Panc1 (cell line): Measurements from ENCODE around the gene CACNA1I. TPM values are rescaled to one million over a fixed set of nuclear protein-coding genes. Genes with fewer than 3 reads are reported as not detected.

Experiments used
- ATAC-seq: fragments of 200-7000 bp; cut with Tn5 transposase; 2 replicates; pipeline ENCODE4 v1.9.1; 2020; ENCODE audit warnings: mild to moderate bottlenecking, moderate library complexity
- BruUV-seq: library from RNA; stranded (reverse); fragments of 400-500 nt; replicated peaks from 2 replicates; lab custom pipeline; 2021; lab: Mats Ljungman, UMichigan
- CTCF ChIA-PET: fragments of 300-600 bp; sonication (Branson Sonifier 250); formaldehyde crosslinking; loops from one replicate; lab custom pipeline; 2022; ENCODE audit warnings: antibody characterized with exemption; lab: Charles Lee
- POLR2A ChIA-PET: fragments of 300-600 bp; sonication (Branson Sonifier 250); formaldehyde crosslinking; loops from one replicate; lab custom pipeline; 2022; ENCODE audit warnings: antibody characterized with exemption; lab: Charles Lee
- DNase-seq: peaks from one replicate; pipeline ENCODE4 v3.0.0-alpha.2; 2010; ENCODE audit warnings: low read depth, low spot score
- H3K27ac ChIP-seq: 2 replicates; pipeline ENCODE4 v1.5.1; 2011; ENCODE audit warnings: mild to moderate bottlenecking, low read length, inconsistent platforms
- H3K27me3 ChIP-seq: fragments of 200-500 bp; sonication (Bioruptor generic); 2 replicates; pipeline ENCODE4 v1.6.0; 2014; ENCODE audit warnings: low read length, inconsistent platforms; ENCODE audit not compliant: control insufficient read depth, insufficient read depth
- H3K36me3 ChIP-seq: fragments of 200-500 bp; sonication (Bioruptor generic); 2 replicates; pipeline ENCODE4 v1.5.1; 2014; ENCODE audit warnings: inconsistent platforms, mild to moderate bottlenecking, low read length, moderate library complexity; ENCODE audit not compliant: control insufficient read depth, insufficient read depth
- H3K4me1 ChIP-seq: 2 replicates; pipeline ENCODE4 v1.5.1; 2011; ENCODE audit warnings: inconsistent platforms, mild to moderate bottlenecking, low read length, moderate library complexity; ENCODE audit not compliant: control insufficient read depth, insufficient read depth
- H3K4me3 ChIP-seq, 2 experiments: 2 replicates each; pipeline ENCODE4 v1.5.1; 2011 to 2012; ENCODE audit warnings: low read depth in 2 of 2, low read length in 2 of 2, mild to moderate bottlenecking in 2 of 2, inconsistent platforms in 1 of 2, moderate library complexity in 1 of 2
- H3K9me3 ChIP-seq: fragments of 200-500 bp; sonication (Bioruptor generic); 2 replicates; pipeline ENCODE4 v1.5.1; 2014; ENCODE audit warnings: low read depth, mild to moderate bottlenecking, inconsistent platforms, low read length, moderate library complexity; ENCODE audit not compliant: control insufficient read depth, insufficient read depth
- POLR2AphosphoS5 ChIP-seq: IDR thresholded peaks from 2 replicates; pipeline ENCODE4 v1.6.1; 2012; ENCODE audit warnings: mild to moderate bottlenecking, low read depth, low read length, moderate library complexity
- SIN3A ChIP-seq: IDR thresholded peaks from 2 replicates; pipeline ENCODE4 v1.6.1; 2012; ENCODE audit warnings: low read depth, mild to moderate bottlenecking, low read length, moderate library complexity, borderline replicate concordance; ENCODE audit not compliant: insufficient read depth
- TCF7L2 ChIP-seq: IDR thresholded peaks from 2 replicates; pipeline ENCODE4 v1.6.1; 2011; ENCODE audit warnings: mild to moderate bottlenecking, low read depth, low read length, inconsistent platforms
- in situ Hi-C: cut with HindIII; loops from 2 replicates; pipeline ENCODE4 v1.10.0; 2016; ENCODE audit warnings: low sequenced_read_pairs, low pct_unique_long_range_greater_than_20kb
- intact Hi-C: fragments of 100-400 bp; cut with micrococcal nuclease; formaldehyde crosslinking; loops from one replicate; pipeline ENCODE4 v1.10.0; 2022; ENCODE audit not compliant: unreplicated experiment
- total RNA-seq: library from RNA; stranded (reverse); gene quantifications from one replicate; pipeline ENCODE4 v1.2.1, GENCODE V29; 2021; ENCODE audit not compliant: unreplicated experiment
- TF ChIP-seq, protein P1 (sequence below): fragments of 450-650 bp; IDR thresholded peaks from 2 replicates; pipeline ENCODE4 v1.5.1; 2017; ENCODE audit warnings: mild to moderate bottlenecking
- TF ChIP-seq, protein P2 (sequence below), 2 experiments: IDR thresholded peaks; 2 replicates each; pipeline ENCODE4 v1.6.1; 2011 to 2012; ENCODE audit warnings: low read depth in 2 of 2, control low read depth in 1 of 2, low read length in 1 of 2, mild to moderate bottlenecking in 1 of 2, moderate library complexity in 1 of 2; ENCODE audit not compliant: insufficient read depth in 1 of 2

The CACNA1I gene
- total RNA-seq, 1 experiment from 2014 or later = 0.23 TPM

DNA sequence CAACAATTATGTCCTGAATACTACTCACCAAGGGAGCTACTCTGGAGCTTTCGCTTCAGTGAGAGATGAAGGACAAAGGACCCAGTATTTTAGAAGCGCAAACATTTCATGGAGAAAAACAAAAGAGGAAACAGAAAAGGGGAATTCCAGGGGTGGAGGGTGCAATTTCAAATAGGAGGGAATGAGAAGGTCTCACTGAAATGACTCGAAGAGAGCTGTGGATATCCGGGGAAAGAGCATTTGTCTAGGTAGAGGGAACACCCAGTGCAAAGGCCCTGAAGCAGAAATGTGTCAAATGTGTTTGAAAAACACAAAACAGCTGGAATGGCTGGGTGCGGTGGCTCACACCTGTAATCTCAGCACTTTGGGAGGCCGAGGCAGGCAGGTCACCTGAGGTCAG, 40.4 kb upstream of the CACNA1I start:
- H3K4me3 ChIP-seq = no peak overlapping the region
- intact Hi-C loops (loop anchor here (5.0 kb wide), 1 partner anchor 33 kb away; no protein-coding TSS in a partner anchor), in situ Hi-C loops (no loop called here)
- ATAC-seq (no peak), DNase-seq (no peak)
- TF ChIP-seq TCF7L2 = no peak
- TF ChIP-seq, protein P1, sequence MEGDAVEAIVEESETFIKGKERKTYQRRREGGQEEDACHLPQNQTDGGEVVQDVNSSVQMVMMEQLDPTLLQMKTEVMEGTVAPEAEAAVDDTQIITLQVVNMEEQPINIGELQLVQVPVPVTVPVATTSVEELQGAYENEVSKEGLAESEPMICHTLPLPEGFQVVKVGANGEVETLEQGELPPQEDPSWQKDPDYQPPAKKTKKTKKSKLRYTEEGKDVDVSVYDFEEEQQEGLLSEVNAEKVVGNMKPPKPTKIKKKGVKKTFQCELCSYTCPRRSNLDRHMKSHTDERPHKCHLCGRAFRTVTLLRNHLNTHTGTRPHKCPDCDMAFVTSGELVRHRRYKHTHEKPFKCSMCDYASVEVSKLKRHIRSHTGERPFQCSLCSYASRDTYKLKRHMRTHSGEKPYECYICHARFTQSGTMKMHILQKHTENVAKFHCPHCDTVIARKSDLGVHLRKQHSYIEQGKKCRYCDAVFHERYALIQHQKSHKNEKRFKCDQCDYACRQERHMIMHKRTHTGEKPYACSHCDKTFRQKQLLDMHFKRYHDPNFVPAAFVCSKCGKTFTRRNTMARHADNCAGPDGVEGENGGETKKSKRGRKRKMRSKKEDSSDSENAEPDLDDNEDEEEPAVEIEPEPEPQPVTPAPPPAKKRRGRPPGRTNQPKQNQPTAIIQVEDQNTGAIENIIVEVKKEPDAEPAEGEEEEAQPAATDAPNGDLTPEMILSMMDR = no peak
- TF ChIP-seq SIN3A = no peak
- TF ChIP-seq POLR2AphosphoS5 = no peak
- TF ChIP-seq, protein P2, sequence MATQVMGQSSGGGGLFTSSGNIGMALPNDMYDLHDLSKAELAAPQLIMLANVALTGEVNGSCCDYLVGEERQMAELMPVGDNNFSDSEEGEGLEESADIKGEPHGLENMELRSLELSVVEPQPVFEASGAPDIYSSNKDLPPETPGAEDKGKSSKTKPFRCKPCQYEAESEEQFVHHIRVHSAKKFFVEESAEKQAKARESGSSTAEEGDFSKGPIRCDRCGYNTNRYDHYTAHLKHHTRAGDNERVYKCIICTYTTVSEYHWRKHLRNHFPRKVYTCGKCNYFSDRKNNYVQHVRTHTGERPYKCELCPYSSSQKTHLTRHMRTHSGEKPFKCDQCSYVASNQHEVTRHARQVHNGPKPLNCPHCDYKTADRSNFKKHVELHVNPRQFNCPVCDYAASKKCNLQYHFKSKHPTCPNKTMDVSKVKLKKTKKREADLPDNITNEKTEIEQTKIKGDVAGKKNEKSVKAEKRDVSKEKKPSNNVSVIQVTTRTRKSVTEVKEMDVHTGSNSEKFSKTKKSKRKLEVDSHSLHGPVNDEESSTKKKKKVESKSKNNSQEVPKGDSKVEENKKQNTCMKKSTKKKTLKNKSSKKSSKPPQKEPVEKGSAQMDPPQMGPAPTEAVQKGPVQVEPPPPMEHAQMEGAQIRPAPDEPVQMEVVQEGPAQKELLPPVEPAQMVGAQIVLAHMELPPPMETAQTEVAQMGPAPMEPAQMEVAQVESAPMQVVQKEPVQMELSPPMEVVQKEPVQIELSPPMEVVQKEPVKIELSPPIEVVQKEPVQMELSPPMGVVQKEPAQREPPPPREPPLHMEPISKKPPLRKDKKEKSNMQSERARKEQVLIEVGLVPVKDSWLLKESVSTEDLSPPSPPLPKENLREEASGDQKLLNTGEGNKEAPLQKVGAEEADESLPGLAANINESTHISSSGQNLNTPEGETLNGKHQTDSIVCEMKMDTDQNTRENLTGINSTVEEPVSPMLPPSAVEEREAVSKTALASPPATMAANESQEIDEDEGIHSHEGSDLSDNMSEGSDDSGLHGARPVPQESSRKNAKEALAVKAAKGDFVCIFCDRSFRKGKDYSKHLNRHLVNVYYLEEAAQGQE (IDR thresholded peaks at IDR 0.05; ENCODE audit: insufficient read depth in 1 of 2, low read depth in 2 of 2, low read length in 1 of 2) = no peak
- ChIA-PET POLR2A (no interaction called here), CTCF (interaction anchor here (0.6 to 1.5 kb wide), 2 partner anchors 36 to 233 kb away, joined by 3 to 8 read pairs; no protein-coding TSS in a partner anchor)
- BruUV-seq = no TSS peak
- peaks cover 4% of the 10 kb centered on the region; the same call in 1 of the 2 replicates for H3K36me3 ChIP-seq
- peaks cover 49% of the 10 kb centered on the region for H3K4me1 ChIP-seq
- no peaks in the 10 kb centered on the region for H3K9me3 ChIP-seq
- H3K27me3 ChIP-seq = no peaks in the 10 kb centered on the region
- H3K27ac ChIP-seq = no peak overlapping the region

DNA sequence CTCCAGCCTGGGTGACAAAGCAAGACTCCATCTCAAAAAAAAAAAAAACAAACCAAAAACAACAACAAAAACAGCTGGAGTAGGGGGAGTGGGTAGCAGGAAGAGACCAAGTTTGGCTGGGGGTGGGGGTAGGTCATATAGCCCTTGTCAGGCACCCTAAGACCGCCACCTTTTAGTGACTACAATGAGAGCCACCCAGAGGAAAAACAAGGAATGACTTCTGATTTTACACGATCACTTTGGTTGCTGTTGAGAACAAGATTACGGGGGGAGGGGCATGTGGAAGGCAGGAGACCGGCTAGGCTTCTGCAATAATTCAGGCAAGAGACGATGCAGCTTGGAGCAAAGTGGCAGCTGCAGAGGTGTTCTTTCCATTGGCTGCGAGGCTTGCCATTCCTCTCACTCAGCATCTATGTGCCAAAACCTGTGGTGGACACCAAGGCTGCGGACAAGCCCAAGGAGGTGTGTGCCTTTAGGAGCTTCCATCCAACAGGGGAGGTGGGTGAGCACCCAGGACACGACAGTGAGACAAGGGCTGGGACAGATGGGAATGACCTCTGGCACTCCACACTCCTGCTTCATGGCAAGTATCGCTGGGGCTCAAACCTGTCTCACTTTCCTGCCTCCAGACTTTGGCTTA, 39.7 kb upstream of the CACNA1I start:
- H3K27me3 ChIP-seq = no peaks in the 10 kb centered on the region

More for the DNA sequence above, 39.7 kb upstream of the CACNA1I start:
- peaks cover 49% of the 10 kb centered on the region for H3K4me1 ChIP-seq
- peaks cover 4% of the 10 kb centered on the region; the same call in 1 of the 2 replicates for H3K36me3 ChIP-seq
- in situ Hi-C loops = no loop called here
- CTCF ChIA-PET = interaction anchor here (0.6 kb wide), 2 partner anchors 225 to 233 kb away, joined by 3 read pairs; no protein-coding TSS in a partner anchor
- POLR2A ChIA-PET = interaction anchor here (0.7 kb wide), 1 partner anchor 10 kb away, joined by 4 read pairs; the partner anchor contains the start of gene ATF4
- peak overlapping the region in 1 of 2 experiments; percentile 93; a peak in 2 of 4 replicates for H3K4me3 ChIP-seq
- H3K27ac ChIP-seq = peak overlapping the region; percentile 93
- H3K9me3 ChIP-seq = no peaks in the 10 kb centered on the region
- TF ChIP-seq, protein P1 = peak; percentile 59
- no peak for TF ChIP-seq SIN3A
- BruUV-seq = no TSS peak
- intact Hi-C loops = loop anchor here (5.0 kb wide), 1 partner anchor 34 kb away; no protein-coding TSS in a partner anchor
- ATAC-seq (no peak), DNase-seq (no peak)
